Left cardiac atrium (tissue), 4 donors: ENCODE data around the gene PTN. TPM values are rescaled to one million over a fixed set of nuclear protein-coding genes. Genes with fewer than 3 reads are reported as not detected.
"Not testable (repeated sequence)": the region's sequence is repeated elsewhere in the genome, so short reads cannot be mapped to it uniquely, and the experiment has no call there.

ENCODE experiments used
- ATAC-seq, 2 donors: fragments of 200-7000 bp; cut with Tn5 transposase; one replicate each; pipeline ENCODE4 v1.9.1; 2020; ENCODE audit warnings: mild to moderate bottlenecking in 2 of 2, moderate library complexity in 2 of 2
- DNase-seq: peaks from one replicate; pipeline ENCODE4 v3.0.0-alpha.2; 2020
- intact Hi-C, 2 donors: fragments of 100-400 bp; cut with DNase I; formaldehyde crosslinking; loops; one replicate each; pipeline versions ENCODE4 v1.14.1 to v1.15.1; 2022 to 2023
- total RNA-seq, 2 donors: library from RNA; stranded (reverse); fragmentation: NEBNext Ultra II Directional; extraction: Animal tissue kit (Norgen Biotek cat#: 25700); gene quantifications; one replicate each; pipeline ENCODE4 v1.2.1, GENCODE V29; 2021
- donor health status: DM: no; HTN: yes; CAD: no.
- donor health status: DM: no; HTN: yes; CAD: no; lungs with severe emphysema.
- donor health status: DM: yes; HTN: yes; CAD: no.
- donor health status: Dilated cardiomyopathy.

The PTN gene
- total RNA-seq, 2 donors from 2014 or later: 18.3 to 51.2 TPM

DNA sequence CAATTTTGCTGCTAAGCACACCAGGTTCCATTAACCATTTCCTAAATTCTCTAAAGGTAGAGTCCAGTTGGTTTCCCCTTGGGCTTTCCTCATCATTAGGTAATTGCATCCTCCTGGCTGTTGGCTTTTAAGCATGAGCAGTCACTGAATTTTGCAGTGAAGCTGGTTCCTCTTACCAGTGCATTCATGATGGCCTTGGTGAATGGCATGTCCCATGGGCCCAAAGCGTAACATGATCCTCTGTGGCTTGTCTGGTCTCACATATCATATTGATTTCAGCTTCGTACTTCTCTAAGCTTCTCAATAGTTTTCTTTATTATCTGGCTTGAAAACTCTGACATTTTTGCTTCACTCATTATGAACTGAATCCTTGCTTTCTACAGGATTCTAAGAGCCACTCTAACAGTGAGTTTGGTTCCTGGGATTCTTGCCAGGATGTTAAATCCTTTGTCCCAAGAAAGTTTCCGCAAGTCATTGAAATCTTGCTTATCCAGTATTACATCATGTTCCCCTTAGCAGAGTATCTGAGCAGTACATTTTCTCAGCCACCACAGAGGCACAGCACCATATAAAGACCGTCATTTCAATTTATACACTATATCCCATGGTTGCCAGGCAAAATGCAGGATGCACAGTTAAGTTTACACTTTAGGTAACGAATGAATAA is 134.2 kb downstream of the PTN start:
- DNase-seq (no peak), ATAC-seq (no peak)
- intact Hi-C loops: no loop called here

DNA sequence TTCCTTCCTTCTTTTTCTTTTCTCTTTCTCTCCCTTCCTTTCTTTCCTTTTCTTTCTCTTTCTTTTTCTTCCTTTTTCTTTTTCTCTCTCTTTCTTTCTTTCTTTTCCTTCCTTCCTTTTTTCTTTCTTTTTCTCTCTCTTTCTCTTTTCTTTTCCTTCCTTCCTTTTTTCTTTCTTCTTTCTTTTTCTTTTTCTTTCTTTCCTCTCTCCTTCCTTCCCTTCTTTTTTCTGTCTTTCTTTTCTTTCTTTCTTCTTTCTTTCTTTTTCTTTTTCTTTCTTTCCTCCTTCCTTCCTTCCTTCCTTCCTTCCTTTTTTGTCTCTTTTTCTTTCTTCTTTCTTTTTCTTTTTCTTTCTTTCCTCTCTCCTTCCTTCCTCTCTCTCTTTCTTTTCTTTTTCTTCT is 136.8 kb downstream of the PTN start:
- intact Hi-C loops: no loop called here
- DNase-seq (no peak), ATAC-seq (no peak)

DNA sequence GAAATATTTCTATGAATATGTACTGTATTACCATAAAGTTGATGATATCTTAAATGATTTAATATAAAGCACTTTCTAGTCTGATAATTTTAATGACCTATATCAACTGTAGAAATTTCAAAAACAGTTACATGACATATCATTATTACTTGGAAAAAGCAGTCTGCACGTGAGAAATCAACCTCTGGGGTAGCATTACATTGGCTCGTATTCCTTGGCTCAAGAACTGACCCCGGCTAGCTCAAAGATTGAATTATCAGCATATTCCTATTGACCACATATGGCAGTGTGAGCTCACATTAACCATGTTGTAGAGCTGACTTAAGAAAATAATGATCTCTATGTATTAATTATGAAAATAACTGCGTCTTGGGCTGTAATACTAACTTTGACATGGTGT is 139.3 kb downstream of the PTN start:
- DNase-seq (no peak), ATAC-seq (no peak)
- intact Hi-C loops: no loop called here

DNA sequence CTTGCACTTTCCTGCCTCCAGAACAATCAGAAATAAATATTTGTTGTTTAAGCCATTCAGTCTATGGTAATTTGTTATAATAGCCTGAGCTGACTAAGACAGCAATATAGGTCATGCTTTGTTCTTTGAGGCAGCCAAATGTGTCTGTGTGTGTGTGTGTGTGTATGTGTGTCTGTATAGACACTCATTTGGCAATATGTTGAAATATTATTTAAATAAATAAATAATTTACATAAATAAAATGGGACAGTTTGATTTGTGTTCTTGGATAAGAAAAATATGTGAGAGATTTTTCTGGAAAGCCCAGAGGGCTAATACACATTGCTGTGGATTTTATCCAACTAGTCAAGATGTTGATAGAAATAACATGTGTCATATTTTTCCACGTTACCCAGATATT is 140.2 kb downstream of the PTN start:
- ATAC-seq: no peak
- no peak for DNase-seq
- intact Hi-C loops: no loop called here

DNA sequence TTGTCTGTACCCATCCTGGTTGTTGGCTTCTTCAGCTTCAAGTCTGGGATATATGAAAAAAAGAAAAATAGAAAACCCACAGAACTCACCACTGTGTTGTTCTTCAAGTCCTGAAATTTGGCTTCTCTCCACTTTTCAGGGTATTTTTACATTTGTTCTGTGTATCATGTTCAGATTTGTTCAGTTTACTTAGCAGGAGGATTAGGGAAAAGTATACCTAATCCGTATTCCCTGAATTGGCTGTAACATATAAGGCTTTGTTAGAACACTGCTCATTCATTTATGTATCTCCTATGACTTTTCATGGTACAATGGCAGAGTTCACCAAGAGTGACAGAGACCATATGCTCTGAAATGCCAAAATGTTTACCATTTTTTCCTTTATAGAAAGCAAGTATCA is 146.9 kb downstream of the PTN start:
- ATAC-seq: no peak
- intact Hi-C loops: no loop called here
- no peak for DNase-seq

DNA sequence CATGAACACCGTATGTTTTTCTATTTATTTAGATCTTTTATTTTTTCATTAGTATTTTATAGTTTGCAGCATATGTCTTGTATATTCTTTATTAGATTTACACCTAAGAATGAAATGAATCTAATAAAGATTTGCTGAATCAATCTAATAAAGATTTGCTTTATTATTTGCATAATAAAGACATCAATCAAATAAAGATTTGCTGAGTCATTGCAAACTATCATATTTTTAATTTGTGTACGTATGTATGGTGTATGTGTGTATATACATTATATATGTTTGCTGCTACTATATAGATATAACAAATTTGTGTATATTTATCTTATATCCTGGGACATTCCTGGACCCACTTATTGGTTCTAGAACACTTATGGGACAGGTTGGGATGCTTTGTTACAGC is 147.5 kb downstream of the PTN start:
- ATAC-seq: no peak
- no peak for DNase-seq
- intact Hi-C loops: no loop called here

DNA sequence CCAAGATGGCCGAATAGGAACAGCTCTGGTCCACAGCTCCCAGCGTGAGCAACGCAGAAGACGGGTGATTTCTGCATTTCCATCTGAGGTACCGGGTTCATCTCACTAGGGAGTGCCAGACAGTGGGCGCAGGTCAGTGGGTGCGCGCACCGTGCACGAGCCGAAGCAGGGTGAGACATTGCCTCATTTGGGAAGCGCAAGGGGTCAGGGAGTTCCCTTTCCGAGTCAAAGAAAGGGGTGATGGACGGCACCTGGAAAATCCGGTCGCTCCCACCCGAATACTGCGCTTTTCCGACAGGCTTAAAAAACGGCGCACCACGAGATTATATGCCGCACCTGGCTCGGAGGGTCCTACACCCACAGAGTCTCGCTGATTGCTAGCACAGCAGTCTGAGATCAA is 161.9 kb downstream of the PTN start:
- intact Hi-C loops, DNase-seq, ATAC-seq: not testable (repeated sequence)
